PFSK-1 (cell line): ENCODE data around the gene OR13A1.

Source experiments
- FOXP2 ChIP-seq: optimal IDR thresholded peaks from 2 replicates; pipeline ENCODE3; 2011; ENCODE audit warnings: borderline replicate concordance, control low read depth, inconsistent platforms; ENCODE audit not compliant: insufficient read depth; ENCODE audit errors: extremely low read length, extremely low read depth
- POLR2AphosphoS5 ChIP-seq: IDR thresholded peaks from 2 replicates; pipeline ENCODE4 v1.6.1; 2012; ENCODE audit warnings: low read depth, mild to moderate bottlenecking, control low read depth, low read length, moderate library complexity
- SIN3A ChIP-seq: IDR thresholded peaks from 2 replicates; pipeline ENCODE4 v1.6.1; 2012; ENCODE audit warnings: mild to moderate bottlenecking, low read length, moderate library complexity, borderline replicate concordance; ENCODE audit not compliant: insufficient read depth
- TAF1 ChIP-seq: IDR thresholded peaks from 2 replicates; pipeline ENCODE4 v1.6.1; 2012; ENCODE audit warnings: low read length, control low read depth, borderline replicate concordance; ENCODE audit not compliant: insufficient read depth
- TF ChIP-seq, protein P1 (sequence below), 2 experiments: IDR thresholded peaks; 2 replicates each; pipeline versions ENCODE4 v1.6.1 to v1.8.0; 2011 to 2012; ENCODE audit warnings: low read depth in 2 of 2, low read length in 2 of 2, control low read depth in 1 of 2, inconsistent platforms in 1 of 2, mild to moderate bottlenecking in 1 of 2, moderate library complexity in 1 of 2; ENCODE audit not compliant: insufficient read depth in 1 of 2

Gene OR13A1

DNA sequence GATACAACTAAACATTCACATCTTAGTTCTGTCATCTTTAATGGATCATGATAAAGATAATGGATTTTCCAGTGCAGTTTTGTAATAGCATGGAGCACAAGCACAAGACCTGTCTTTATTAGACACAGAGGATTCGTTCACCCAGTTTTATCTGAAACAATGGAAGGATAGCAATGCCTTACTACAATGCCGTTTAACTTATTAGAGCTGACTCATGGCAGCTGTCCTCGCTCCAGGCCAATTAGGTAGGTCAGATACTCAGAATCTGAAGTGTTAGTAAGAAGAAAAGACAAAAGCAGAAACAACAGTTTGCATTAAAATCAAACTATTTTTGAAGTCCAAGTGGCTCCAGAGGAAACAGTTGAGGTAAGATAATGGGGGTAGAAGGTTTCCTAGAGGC lies 12.8 kb downstream of the OR13A1 start:
- TF ChIP-seq, protein P1, sequence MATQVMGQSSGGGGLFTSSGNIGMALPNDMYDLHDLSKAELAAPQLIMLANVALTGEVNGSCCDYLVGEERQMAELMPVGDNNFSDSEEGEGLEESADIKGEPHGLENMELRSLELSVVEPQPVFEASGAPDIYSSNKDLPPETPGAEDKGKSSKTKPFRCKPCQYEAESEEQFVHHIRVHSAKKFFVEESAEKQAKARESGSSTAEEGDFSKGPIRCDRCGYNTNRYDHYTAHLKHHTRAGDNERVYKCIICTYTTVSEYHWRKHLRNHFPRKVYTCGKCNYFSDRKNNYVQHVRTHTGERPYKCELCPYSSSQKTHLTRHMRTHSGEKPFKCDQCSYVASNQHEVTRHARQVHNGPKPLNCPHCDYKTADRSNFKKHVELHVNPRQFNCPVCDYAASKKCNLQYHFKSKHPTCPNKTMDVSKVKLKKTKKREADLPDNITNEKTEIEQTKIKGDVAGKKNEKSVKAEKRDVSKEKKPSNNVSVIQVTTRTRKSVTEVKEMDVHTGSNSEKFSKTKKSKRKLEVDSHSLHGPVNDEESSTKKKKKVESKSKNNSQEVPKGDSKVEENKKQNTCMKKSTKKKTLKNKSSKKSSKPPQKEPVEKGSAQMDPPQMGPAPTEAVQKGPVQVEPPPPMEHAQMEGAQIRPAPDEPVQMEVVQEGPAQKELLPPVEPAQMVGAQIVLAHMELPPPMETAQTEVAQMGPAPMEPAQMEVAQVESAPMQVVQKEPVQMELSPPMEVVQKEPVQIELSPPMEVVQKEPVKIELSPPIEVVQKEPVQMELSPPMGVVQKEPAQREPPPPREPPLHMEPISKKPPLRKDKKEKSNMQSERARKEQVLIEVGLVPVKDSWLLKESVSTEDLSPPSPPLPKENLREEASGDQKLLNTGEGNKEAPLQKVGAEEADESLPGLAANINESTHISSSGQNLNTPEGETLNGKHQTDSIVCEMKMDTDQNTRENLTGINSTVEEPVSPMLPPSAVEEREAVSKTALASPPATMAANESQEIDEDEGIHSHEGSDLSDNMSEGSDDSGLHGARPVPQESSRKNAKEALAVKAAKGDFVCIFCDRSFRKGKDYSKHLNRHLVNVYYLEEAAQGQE (IDR thresholded peaks at IDR 0.05; ENCODE audit: insufficient read depth in 1 of 2, low read depth in 2 of 2, low read length in 2 of 2), result no peak
- TF ChIP-seq SIN3A, result no peak
- TF ChIP-seq TAF1, result no peak
- no peak for TF ChIP-seq POLR2AphosphoS5
- TF ChIP-seq FOXP2, result no peak

DNA sequence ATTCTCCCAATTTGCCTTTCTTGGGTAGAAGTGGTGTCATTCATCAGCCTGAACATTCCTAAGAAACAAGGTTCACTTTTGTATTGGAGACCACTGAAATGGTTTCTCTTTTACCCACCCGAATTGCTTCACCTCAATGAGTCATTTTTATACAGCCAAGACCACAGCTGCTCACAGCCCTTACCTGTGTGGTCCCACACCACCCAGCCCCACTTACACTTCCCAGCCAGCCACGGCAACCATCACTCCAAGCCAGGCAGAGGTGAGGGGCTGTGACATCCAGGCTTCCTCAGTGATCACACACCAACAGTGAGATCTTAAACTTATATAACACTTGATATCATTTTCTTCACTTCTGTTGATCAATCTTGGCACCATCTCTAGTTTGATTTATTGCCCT lies 20.7 kb downstream of the OR13A1 start:
- TF ChIP-seq TAF1 (no peak), SIN3A (no peak), FOXP2 (no peak), POLR2AphosphoS5 (no peak)
- TF ChIP-seq, protein P1 (IDR thresholded peaks at IDR 0.05; ENCODE audit: insufficient read depth in 1 of 2, low read depth in 2 of 2, low read length in 2 of 2), result no peak

DNA sequence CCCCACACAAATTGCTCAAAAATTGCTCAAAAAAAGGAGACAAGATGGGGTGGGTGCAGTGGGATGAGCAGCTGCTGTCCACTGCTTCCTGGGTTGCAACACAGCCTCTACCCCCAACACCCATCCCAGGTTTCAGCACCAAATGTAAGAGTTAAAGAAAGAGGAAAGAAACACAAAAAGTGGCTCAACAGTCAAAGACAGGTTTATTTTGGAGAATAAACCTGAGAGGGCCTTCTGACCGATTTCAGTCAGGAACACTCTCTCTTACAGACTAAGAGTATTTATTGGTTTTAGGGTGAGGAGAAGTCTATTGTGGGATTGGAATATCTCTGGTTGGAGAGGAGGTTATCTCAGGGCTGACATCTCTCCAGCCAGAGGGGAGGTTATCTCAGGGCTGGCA lies 28.4 kb downstream of the OR13A1 start:
- TF ChIP-seq, protein P1 (IDR thresholded peaks at IDR 0.05; ENCODE audit: insufficient read depth in 1 of 2, low read depth in 2 of 2, low read length in 2 of 2), result no peak
- TF ChIP-seq SIN3A (no peak), FOXP2 (no peak), POLR2AphosphoS5 (no peak), TAF1 (no peak)

DNA sequence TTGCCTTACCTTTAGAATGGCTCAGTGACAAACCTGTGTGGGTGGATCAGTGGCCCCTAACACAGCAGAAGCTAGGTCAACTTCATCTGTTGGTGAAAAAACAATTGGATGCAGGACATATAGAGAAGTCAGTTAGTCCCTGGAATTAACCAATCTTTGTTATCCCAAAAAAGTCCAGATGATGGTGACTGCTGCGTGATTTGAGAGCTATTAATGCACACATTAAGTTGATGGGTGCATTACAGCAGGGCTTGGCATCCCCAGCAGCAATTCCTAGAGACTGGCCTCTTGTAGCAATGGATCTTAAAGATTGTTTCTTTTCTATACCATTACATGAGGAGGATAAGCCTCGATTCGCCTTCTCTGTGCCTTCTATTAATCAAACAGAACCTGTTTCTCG lies 33.3 kb downstream of the OR13A1 start:
- TF ChIP-seq TAF1, result no peak
- no peak for TF ChIP-seq SIN3A
- no peak for TF ChIP-seq POLR2AphosphoS5

DNA sequence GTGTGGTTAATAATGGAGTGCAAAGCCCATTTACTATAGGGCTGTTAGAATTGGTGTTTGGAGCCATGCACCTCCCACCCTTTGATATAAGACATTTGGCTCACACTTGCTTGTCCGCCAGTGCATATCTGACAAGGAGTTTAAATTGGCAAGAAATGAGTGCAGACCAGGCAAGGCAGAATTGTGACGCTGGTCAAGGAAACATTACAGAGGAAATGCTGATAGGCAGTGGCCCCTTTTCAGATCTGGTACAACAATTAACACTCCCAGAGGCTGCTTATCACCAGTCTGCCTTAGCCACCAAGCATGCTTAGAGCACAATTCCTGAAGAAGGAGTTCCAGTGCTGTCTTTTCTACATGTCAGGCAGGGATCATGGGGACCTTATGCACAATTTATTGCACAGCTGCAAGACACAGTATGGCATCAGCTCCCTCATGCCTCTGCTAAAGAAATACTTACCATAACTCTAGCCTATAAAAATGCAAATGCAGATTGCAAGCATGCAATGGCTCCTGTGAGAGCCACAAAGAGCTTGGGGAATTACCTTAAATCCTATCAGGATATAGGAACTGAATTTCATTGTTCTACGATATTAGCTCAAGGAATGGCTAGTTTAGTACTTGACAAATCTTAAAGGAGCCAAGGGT lies 35.2 kb downstream of the OR13A1 start:
- TF ChIP-seq FOXP2 (no peak), SIN3A (no peak), TAF1 (no peak), POLR2AphosphoS5 (no peak)
- TF ChIP-seq, protein P1 (IDR thresholded peaks at IDR 0.05; ENCODE audit: insufficient read depth in 1 of 2, low read depth in 2 of 2, low read length in 2 of 2), result no peak
